GM18519 (cell line): ENCODE measurements around the gene NRXN3.

Experiments used
- ATAC-seq: cut with Tn5 transposase; IDR thresholded peaks from one replicate; pipeline ENCODE4 v1.9.1; 2021; ENCODE audit warnings: mild to moderate bottlenecking, moderate library complexity; ENCODE audit not compliant: unreplicated experiment, low FRiP score

The NRXN3 gene

DNA sequence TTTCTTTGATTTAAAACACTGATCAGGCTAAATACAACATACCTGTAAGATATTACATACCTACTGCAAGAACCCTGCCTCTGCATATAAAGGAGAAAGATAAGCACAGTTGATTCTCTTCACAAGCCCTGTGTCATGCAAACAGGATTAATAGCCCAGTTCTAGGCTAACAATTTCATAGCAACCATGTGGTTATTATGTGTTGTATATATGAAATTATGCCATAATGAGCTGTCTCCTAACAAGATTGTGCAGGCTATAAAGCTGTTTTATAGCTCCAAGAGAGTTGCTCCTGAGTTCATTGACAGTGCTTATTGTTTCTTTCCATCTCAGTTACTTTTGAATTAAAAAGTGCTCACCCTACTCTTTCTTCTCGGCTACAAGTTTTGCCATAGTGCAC is 1431.9 kb downstream of the NRXN3 start:
- ATAC-seq, result no peak

GRCh38 chr14:79602742-79603141 is 1432.6 kb downstream of the NRXN3 start:
- ATAC-seq, result no peak

GRCh38 chr14:79605849-79606248 is 1435.7 kb downstream of the NRXN3 start:
- ATAC-seq, result no peak

- ATAC-seq, result no peak
Observed at GRCh38 chr14:79608446-79608845, 1438.3 kb downstream of the NRXN3 start.

GRCh38 chr14:79613625-79614024 is 1443.5 kb downstream of the NRXN3 start:
- no peak for ATAC-seq

DNA sequence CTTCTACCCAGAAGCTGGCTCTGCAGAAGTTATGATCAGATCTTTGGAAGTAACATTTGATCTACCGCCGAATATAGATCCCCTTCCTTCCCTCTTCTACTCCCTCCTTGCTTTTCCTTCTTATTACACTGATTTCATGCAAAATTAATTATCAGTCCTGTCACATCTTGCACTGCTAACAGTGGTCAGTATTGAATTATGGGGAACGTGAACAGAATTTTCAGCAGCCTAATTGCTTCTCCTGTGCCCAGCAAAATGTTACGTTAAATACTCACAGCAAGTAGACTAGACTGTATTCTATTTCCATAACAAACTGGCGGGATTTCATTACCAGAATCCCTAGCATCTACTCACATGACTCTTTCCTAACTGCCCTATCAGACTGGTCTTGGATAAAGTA is 1444.3 kb downstream of the NRXN3 start:
- ATAC-seq, result no peak

DNA sequence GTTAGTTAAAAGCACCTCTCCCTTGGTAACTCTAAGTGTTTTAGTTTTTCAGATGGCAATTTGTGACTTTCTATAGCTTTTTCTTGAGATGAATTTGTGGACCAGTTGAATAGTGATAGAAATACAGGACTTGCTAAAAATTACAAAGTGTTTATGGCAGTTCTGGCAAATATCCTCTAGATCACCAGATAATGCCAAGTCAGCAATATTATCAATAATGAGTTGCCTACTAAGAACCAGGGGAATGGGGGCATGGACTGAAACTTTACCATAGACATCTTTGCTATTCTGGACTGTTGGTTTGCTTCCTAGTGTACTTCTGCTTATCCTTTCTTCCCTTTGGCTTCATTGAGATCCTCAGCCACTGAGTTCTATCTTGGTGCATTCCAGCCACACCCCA is 1456.9 kb downstream of the NRXN3 start:
- no peak for ATAC-seq

DNA sequence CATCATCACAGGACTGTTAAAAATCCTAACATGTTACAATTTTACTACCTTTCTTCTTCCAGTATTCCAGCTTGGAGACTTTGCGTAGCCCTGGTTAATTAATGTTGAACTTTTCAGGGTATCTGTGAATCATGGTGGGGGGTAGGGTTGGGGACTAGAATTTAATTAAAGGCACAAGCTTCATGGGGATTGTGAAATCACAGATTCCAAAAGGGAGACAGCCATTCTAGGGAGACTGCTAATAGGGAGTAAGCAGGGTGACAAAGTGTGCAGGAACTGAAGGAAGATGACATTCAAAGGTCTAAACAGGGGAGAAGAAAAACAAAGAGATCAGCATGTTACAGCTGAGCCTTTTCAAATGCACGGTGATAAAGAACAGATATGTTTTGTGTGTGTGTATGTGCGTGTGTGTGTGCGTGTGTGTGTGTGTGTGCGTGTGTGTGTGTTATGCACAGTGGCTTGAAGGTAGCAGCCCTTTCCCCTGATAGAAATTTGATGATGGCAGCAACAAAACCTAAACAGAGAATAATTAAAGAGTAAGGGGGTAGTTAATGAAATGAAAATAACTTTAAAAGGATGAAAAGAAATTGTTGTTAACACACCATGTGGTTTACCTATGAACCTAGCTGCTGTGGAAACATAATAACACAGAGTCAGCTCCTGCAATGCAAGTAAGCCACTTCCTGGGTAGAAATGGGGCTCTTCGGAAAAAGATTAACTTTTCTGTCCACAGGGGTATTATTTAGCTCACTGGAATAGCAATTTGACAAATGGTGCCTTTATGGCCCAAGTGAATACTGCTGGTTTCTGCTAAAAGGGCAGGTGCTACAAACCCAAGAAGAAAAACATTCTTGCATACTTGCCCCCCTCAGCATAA is 1459.5 kb downstream of the NRXN3 start:
- ATAC-seq, result no peak

- no peak for ATAC-seq
Observed at GRCh38 chr14:79630288-79630960, 1460.3 kb downstream of the NRXN3 start.

GRCh38 chr14:79631276-79631675 is 1461.1 kb downstream of the NRXN3 start:
- no peak for ATAC-seq

DNA sequence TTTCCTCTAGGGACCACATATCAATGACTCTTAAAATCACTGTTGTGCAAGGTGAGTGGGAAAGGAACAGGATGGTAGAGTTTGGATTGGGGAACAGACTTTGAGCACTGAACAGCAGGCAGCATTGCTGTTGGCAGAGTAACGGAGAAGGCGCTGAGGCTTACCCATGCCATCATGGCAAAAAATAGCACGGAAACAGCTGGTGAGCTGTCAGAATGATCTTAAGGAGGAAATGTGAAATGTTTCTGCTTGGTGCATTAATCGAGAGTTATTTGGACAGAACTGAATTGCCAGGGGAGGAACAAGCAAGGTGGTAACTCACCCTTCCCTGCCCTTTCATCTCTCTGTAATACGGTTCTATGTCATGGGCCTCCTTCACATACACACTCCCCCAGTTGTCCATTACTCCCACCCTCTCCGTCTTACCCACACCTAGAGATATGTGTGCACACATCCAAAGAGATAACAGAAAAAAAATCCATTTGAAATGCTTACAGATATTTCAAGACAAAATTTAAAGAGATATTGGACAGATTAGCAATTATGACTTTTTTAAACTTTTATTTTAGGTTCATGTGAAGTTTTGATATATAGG is 1468.6 kb downstream of the NRXN3 start:
- no peak for ATAC-seq

- no peak for ATAC-seq
Observed at GRCh38 chr14:79639613-79640012, 1469.4 kb downstream of the NRXN3 start.

GRCh38 chr14:79641371-79641770 is 1471.2 kb downstream of the NRXN3 start:
- ATAC-seq, result no peak

GRCh38 chr14:79643132-79643531 is 1473.0 kb downstream of the NRXN3 start:
- ATAC-seq, result no peak

- ATAC-seq, result no peak
Observed at GRCh38 chr14:79645753-79646362, 1475.7 kb downstream of the NRXN3 start.

DNA sequence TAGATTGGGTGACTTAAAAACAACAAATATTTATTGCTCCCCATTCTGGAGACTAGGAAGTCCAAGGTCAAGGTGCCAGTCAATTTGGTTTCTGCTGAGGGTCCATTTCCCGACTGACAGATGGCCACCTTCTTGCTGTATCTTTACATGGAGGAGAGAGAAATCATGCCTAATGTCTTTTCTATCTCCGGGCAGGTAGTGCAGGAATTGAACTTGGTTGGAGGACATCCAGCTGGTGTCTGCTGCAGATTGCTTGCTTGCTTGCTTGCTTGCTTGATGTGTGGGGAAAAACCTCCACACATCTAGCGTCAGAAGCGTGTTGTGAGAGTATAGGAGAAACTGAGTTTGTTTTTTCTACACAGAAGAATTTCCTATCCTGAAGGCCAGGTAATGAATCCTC is 1479.7 kb downstream of the NRXN3 start:
- ATAC-seq, result no peak

- ATAC-seq, result no peak
Observed at GRCh38 chr14:79652513-79653307, 1482.5 kb downstream of the NRXN3 start.

GRCh38 chr14:79656056-79656455 is 1485.9 kb downstream of the NRXN3 start:
- no peak for ATAC-seq

- ATAC-seq, result no peak
Observed at GRCh38 chr14:79656496-79656895, 1486.3 kb downstream of the NRXN3 start.

GRCh38 chr14:79658221-79658620 is 1488.0 kb downstream of the NRXN3 start:
- no peak for ATAC-seq
